Measurements from ENCODE around the gene TIAM1.

- peak; percentile 51; the same call in 1 of the 2 replicates for TF ChIP-seq CTCF (IDR thresholded peaks at IDR 0.05)
- TF ChIP-seq REST (IDR thresholded peaks at IDR 0.05; ENCODE audit: insufficient read depth in 1 of 2, low read depth in 2 of 2, low read length in 1 of 2): no peak
- no peak for TF ChIP-seq POLR2AphosphoS5 (IDR thresholded peaks at IDR 0.05; ENCODE audit: low read depth, low read length)
Observed at GRCh38 chr21:31198575-31198974, 145.5 kb downstream of the TIAM1 start.
